Hepatic stellate cell (primary cell): ENCODE results near the gene STRIT1.
"Not testable (repeated sequence)": the region's sequence is repeated elsewhere in the genome, so short reads cannot be mapped to it uniquely, and the experiment has no call there.

ENCODE experiments used
- DNase-seq: peaks from one replicate; pipeline ENCODE4 v3.0.0; 2011; ENCODE audit warnings: low spot score

Gene STRIT1

GRCh38 chr3:155270485-155271342 lies 22.8 kb downstream of the STRIT1 start:
- DNase-seq, result no peak

DNA sequence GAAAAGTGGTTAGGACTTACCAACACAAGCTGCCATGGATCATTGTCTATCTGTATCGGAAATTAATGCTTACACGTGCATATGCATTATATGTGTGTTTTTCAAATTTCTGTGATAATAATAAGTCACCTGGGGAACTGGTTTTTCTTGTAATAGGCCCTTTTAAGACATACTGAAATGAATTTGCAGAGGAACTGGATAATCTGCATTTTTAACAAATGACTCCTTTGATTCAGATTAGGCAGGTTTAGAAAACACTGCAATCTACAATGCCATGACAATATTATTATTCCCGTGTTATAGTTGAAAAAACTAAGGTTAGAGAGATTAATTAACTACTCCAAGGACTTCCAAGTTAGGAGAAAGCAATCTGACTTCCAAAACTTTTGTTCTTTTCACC lies 23.4 kb downstream of the STRIT1 start:
- DNase-seq, result no peak

DNA sequence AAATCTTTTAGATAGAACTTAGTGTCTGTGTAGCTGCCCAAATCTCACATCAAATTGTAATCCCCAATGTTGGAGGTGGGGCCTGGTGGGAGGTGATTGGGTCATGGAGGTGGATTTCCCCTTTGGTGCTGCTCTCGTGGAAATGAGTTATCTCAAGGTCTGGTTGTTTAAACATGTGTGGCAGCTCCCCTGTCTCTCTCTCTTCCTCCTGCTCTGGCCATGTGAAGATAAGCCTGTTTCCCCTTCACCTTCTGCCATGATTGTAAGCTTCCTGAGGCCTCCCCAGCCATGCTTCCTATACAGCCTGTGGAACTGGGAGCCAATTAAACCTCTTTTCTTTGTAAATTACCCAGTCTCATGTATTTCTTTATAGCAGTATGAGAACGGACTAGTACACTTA lies 30.6 kb downstream of the STRIT1 start:
- DNase-seq, result not testable (repeated sequence)

GRCh38 chr3:155262295-155262694 lies 31.2 kb downstream of the STRIT1 start:
- no peak for DNase-seq

DNA sequence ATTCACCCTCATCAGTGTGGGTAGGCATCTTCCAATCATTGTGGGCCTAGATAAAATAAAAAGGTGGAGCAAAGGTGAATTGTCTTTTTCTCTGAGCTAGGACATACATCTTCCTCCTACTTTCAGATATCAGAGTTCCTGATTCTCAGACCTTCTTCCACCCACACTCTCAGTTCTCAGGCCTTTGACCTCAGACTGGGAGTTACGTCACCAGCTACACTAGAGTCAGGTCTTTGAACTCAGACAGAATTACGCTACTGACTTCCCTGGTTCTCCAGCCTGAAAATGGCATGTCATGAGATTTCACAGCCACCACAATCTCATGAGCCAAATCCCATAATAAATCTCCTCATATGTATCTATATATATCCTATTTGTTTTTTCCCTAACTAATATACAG lies 39.0 kb downstream of the STRIT1 start:
- DNase-seq, result no peak

DNA sequence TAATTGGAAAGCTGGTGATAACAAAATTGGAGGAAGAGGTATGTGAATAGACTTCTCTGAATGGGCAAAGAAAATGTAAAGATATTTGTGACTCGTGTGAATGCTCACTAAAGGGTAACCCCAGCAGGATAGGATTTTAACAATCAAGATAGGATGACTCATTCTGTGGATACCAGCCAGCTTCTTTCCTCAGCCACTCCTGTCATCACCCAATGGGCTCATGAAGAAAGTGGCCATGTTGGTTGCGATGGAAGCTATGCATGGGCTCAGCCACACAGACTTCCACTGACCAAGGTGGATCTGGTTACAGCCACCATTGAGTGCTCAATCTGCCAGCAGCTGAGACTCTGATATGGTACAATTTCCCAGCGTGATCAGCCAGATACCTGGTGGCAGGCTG lies 40.9 kb downstream of the STRIT1 start:
- DNase-seq, result no peak

DNA sequence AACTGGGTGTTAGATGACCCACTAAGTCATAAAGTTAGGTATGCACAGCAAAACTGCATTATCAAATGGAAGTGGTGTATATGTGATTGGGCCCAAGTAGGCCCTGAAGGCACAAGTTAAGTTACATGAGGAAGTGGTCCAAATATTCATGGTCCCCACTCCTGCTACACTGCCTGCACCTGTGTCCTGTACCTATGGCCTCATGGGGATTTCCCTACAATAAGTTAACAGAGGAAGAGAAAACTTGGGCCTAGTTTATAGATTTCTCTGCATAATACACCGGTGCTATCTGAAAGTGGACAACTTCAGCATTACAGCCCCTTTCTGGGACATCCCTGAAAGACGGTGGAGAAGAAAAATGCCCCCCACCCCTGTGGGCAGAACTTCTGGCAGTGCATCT lies 41.5 kb downstream of the STRIT1 start:
- DNase-seq, result no peak

DNA sequence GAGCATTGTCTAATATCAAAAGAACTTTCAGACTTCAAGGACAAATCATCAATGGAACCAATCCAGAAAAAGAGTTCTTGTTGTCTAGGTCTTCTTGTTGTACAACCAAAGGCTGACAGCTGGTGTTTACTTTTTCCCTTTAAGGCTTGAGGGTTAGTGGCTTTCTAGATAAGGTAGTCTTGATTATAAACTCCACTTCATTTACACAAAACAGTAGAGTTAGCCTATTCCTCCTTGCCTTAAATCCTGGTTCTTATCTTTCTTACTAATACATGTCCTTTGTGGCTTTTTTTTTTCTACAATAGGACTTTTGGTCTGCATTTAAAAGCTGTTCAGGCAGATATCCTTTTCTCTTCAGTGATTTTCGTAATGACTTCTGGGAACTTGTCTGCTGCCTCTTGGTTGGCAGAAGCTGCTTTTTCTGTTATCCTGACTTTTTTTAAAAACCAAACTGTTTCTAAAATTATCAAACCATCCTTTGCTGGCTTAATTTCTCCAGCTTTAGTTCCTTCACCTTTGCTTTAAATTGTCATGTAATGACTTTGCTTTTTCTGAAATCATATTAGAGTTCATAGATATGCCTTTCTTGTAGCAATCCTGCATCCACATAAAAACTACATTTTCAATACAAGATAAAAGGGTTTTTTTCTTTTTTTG lies 44.8 kb downstream of the STRIT1 start:
- no peak for DNase-seq

DNA sequence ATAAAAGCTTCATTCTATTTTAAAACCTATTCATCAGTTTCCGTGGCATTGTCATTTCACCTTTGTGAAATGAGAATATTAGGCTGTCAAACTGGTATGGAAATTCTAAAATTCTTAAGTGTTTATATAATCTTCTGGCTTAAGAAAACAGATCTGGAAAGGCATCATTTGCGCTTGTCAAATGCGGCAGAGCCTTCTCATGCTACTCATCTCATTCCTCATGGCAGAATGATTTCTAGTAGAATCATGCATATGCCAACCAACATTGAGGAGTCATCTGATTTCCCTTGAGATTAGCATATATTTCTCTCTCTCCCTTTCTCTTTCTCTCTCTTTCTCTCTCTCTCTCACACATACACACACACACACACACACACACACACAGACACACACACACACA lies 48.8 kb downstream of the STRIT1 start:
- no peak for DNase-seq

DNA sequence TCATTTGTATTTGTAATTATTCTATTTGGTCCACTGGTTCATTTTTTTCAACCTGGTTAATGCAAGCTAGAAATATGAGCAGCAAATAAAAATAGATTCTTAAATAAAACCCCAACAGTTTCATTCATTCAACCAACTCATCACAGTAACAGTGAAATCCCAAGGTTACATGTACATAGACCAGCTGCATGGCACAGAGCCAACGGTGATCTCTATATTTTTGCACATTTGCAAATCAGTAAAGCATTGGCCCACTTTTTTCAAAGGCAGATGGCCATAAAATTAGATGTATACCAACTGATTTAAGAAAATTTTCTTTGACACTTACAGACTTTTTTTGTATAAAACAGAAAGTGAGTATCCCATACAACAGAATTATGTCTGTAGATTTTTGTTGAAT lies 49.3 kb downstream of the STRIT1 start:
- no peak for DNase-seq

DNA sequence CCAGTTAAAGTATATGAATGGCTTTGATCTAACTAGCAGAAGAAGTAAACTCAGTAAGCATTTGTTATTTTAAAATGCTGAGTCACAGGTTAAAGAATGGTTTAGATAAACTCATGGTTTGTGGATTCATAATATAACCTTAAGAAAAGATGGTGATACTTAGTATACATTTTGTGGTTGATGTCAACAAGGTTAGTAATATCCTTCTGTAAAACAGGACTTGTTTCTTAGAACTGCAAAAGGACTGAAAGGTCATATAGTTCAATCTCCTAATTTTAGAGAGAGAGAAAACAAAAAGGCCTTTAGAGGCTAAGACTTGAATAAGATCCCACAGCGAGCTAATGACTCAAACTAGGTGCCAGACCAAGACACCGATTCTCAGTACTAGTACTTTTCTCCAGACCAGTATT lies 50.0 kb downstream of the STRIT1 start:
- no peak for DNase-seq

DNA sequence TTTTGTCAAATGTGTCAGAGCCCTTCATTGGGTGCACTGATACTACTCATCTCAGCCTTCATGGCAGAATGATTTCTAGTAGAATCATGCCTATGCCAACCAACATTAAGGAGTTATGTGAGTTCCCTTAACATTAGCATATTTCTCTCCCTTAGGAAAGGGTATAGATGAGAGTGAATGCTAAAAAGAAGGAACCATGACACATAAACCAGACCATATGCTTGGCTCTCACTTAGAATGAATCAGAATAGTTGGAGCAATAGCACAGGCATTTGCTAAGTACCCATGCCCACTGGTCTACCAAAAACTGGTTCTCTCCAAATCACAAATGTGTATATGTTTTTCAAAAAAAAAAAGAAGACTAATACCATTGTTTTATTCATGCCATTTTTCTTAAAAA lies 51.1 kb downstream of the STRIT1 start:
- DNase-seq, result no peak

GRCh38 chr3:155241579-155241978 lies 51.9 kb downstream of the STRIT1 start:
- no peak for DNase-seq
